DOHH2 (cell line): Measurements from ENCODE around the gene TTC29.

ENCODE experiments used
- H3F3A ChIP-seq: fragments of 200-600 bp; sonication (generic), shearing (Covaris generic); 2 replicates; pipeline ENCODE4 v1.6.0; 2016; ENCODE audit warnings: antibody characterized with exemption, mild to moderate bottlenecking; ENCODE audit not compliant: control insufficient read depth, insufficient read depth
- H3K27ac ChIP-seq: fragments of 200-600 bp; sonication (generic); 2 replicates; pipeline ENCODE4 v1.5.1; 2014; ENCODE audit warnings: low read depth, mild to moderate bottlenecking, low read length, moderate library complexity
- H3K27me3 ChIP-seq: fragments of 200-600 bp; sonication (generic); 2 replicates; pipeline ENCODE4 v1.6.1; 2014; ENCODE audit warnings: mild to moderate bottlenecking, low read length, mixed read lengths; ENCODE audit not compliant: control insufficient read depth
- H3K36me3 ChIP-seq: fragments of 200-600 bp; sonication (generic); 2 replicates; pipeline ENCODE4 v1.6.1; 2014; ENCODE audit warnings: mild to moderate bottlenecking, low read length, moderate library complexity, mixed read lengths; ENCODE audit not compliant: control insufficient read depth
- H3K4me1 ChIP-seq: fragments of 200-600 bp; sonication (generic); 2 replicates; pipeline ENCODE4 v1.6.1; 2014; ENCODE audit warnings: mild to moderate bottlenecking, low read length, mixed read lengths; ENCODE audit not compliant: control insufficient read depth
- H3K4me2 ChIP-seq: fragments of 200-600 bp; sonication (generic); 2 replicates; pipeline ENCODE4 v1.6.0; 2014; ENCODE audit warnings: mild to moderate bottlenecking, low read length, moderate library complexity
- H3K4me3 ChIP-seq: fragments of 200-600 bp; sonication (generic); 2 replicates; pipeline ENCODE4 v1.5.1; 2014; ENCODE audit warnings: mild to moderate bottlenecking, low read length, mixed read lengths
- H3K79me2 ChIP-seq: fragments of 200-600 bp; sonication (generic); 2 replicates; pipeline ENCODE4 v1.6.1; 2014; ENCODE audit warnings: mild to moderate bottlenecking, low read length, mixed read lengths; ENCODE audit not compliant: control insufficient read depth
- H3K9me2 ChIP-seq: fragments of 200-600 bp; sonication (generic); replicated peaks from 2 replicates; pipeline ENCODE4 v1.6.1; 2014; ENCODE audit warnings: mild to moderate bottlenecking, low read length, mixed read lengths; ENCODE audit not compliant: control insufficient read depth
- H3K9me3 ChIP-seq: fragments of 200-600 bp; sonication (generic); 2 replicates; pipeline ENCODE4 v1.6.1; 2014; ENCODE audit warnings: antibody characterized with exemption, low read length, mixed read lengths; ENCODE audit not compliant: control insufficient read depth, insufficient read depth
- H4K20me1 ChIP-seq: fragments of 200-600 bp; sonication (generic); 2 replicates; pipeline ENCODE4 v1.6.0; 2014; ENCODE audit warnings: low read depth, mild to moderate bottlenecking, antibody characterized with exemption, low read length, moderate library complexity; ENCODE audit not compliant: control insufficient read depth, insufficient read depth
- EZH2phosphoT487 ChIP-seq: fragments of 200-600 bp; sonication (generic); IDR thresholded peaks from 2 replicates; pipeline ENCODE4 v1.6.1; 2017; ENCODE audit warnings: borderline replicate concordance, mild to moderate bottlenecking, antibody characterized with exemption, low read length, moderate library complexity, mixed read lengths
- TF ChIP-seq, protein P1 (sequence below): fragments of 200-600 bp; sonication (generic); IDR thresholded peaks from one replicate; pipeline ENCODE4 v1.5.1; 2014; ENCODE audit warnings: antibody characterized with exemption, mild to moderate bottlenecking, low read depth, low read length; ENCODE audit not compliant: poor library complexity, severe bottlenecking

Gene TTC29

DNA sequence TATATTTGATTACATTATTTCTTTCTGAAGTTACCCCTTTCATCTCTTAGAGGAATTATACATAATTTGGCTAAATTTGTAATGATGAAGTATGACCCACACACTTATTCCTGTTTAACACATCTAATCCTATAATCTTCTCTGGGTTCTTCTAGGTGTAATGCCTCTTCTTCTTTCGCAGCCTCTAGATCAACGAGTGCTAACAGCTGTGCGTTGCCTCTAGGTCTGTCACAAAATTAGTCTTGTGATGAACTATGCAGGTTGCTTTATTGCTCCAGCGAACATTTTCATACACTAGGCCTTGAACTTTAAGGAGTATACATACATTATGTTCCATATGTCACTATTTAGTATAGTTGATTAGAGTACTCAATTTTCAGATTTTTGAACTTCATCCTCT lies 89.9 kb downstream of the TTC29 start:
- no peak overlapping the region for H3K4me3 ChIP-seq

DNA sequence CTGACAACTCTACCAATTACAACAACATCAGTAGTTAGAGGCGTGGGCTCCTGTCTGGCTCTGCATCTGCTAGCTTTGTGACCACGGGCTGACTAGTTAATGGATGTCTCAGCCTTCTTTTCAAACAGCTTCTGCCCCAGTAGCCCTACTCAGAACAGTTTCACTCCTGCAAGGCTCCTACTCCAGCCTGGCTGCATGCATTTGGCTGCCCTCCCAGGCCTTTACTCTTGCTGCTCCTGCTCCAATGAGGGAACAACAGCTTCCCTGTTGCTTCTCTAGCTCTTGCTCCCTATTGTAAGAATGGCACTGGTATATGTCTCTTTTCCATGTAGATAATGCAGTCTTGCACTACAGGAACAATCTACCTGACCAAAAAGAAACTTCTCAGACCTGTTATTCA lies 93.3 kb downstream of the TTC29 start:
- TF ChIP-seq, protein P1, sequence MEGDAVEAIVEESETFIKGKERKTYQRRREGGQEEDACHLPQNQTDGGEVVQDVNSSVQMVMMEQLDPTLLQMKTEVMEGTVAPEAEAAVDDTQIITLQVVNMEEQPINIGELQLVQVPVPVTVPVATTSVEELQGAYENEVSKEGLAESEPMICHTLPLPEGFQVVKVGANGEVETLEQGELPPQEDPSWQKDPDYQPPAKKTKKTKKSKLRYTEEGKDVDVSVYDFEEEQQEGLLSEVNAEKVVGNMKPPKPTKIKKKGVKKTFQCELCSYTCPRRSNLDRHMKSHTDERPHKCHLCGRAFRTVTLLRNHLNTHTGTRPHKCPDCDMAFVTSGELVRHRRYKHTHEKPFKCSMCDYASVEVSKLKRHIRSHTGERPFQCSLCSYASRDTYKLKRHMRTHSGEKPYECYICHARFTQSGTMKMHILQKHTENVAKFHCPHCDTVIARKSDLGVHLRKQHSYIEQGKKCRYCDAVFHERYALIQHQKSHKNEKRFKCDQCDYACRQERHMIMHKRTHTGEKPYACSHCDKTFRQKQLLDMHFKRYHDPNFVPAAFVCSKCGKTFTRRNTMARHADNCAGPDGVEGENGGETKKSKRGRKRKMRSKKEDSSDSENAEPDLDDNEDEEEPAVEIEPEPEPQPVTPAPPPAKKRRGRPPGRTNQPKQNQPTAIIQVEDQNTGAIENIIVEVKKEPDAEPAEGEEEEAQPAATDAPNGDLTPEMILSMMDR: no peak
- TF ChIP-seq EZH2phosphoT487: no peak
- H4K20me1 ChIP-seq: no peaks in the 10 kb centered on the region

More for the DNA sequence above, 89.9 kb downstream of the TTC29 start:
- H3K79me2 ChIP-seq: no peaks in the 10 kb centered on the region
- no peak overlapping the region for H3K27ac ChIP-seq
- H3K36me3 ChIP-seq: no peaks in the 10 kb centered on the region
- no peak overlapping the region for H3K4me2 ChIP-seq
- H3K9me3 ChIP-seq: no peaks in the 10 kb centered on the region
- H3K4me1 ChIP-seq: no peaks in the 10 kb centered on the region
- no peaks in the 10 kb centered on the region for H3K9me2 ChIP-seq
- TF ChIP-seq, protein P1: no peak
- no peak for TF ChIP-seq EZH2phosphoT487
- H3K27me3 ChIP-seq: peaks cover 3% of the 10 kb centered on the region; the same call in 1 of the 2 replicates
- no peaks in the 10 kb centered on the region for H3F3A ChIP-seq
- no peaks in the 10 kb centered on the region for H4K20me1 ChIP-seq

DNA sequence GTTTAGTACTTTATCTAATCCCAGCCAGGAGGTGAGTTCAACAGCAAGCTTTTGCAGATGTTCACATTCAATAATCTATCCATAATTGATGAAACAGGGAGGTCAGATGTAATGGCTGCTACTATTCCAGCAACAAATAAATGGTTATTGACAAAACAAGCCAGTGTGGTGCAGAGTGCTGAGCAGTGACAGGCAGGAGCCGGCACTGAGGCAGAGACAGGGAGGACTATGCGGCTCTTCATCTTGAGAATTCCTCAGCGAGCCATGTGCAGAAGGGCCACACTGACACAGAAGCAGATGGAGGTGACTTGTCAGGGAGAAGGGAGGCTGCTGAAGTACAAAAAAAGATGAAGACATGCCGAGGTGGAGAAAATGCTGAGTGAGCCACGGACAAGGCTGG lies 98.3 kb downstream of the TTC29 start:
- Histone ChIP-seq H3K27ac (no peak overlapping the region), H3K4me1 (no peaks in the 10 kb centered on the region), H3K36me3 (no peaks in the 10 kb centered on the region), H3K4me2 (no peak overlapping the region), H3K4me3 (no peak overlapping the region), H4K20me1 (no peaks in the 10 kb centered on the region), H3K9me2 (no peaks in the 10 kb centered on the region), H3K27me3 (peaks cover 1% of the 10 kb centered on the region; the same call in 1 of the 2 replicates), H3K79me2 (no peaks in the 10 kb centered on the region), H3F3A (no peaks in the 10 kb centered on the region), H3K9me3 (no peaks in the 10 kb centered on the region)
- TF ChIP-seq EZH2phosphoT487: no peak
- TF ChIP-seq, protein P1: no peak

More for the DNA sequence above, 93.3 kb downstream of the TTC29 start:
- H3K9me2 ChIP-seq: no peaks in the 10 kb centered on the region
- peaks cover 3% of the 10 kb centered on the region; the same call in 1 of the 2 replicates for H3K27me3 ChIP-seq
- H3K9me3 ChIP-seq: no peaks in the 10 kb centered on the region
- no peaks in the 10 kb centered on the region for H3F3A ChIP-seq
- H3K4me3 ChIP-seq: no peak overlapping the region
- no peak overlapping the region for H3K27ac ChIP-seq
- no peaks in the 10 kb centered on the region for H3K4me1 ChIP-seq
- no peak overlapping the region for H3K4me2 ChIP-seq
- no peaks in the 10 kb centered on the region for H3K36me3 ChIP-seq
- H3K79me2 ChIP-seq: no peaks in the 10 kb centered on the region
